ENCODE data around the gene SERTAD3. TPM values are rescaled to one million over a fixed set of nuclear protein-coding genes. Genes with fewer than 3 reads are reported as not detected.

Gene SERTAD3
- total and polyA plus RNA-seq, 10 of the 15 experiments (the other 5 are each of a cell fraction or from before 2014, with no cell fraction given), result 4.2 to 22.4 (median 13.7) TPM

GRCh38 chr19:40393894-40394815 lies 50.0 kb downstream of the SERTAD3 start:
- Histone ChIP-seq H3K9me3 (replicated peaks; ENCODE audit: control insufficient read depth, insufficient read depth, low read length) (no peaks in the 10 kb centered on the region), H2AFZ (ENCODE audit: control insufficient read depth, low read depth, low read length) (no peak overlapping the region), H3K4me2 (ENCODE audit: control insufficient read depth, insufficient read depth) (no peak overlapping the region), H3K27me3 (replicated peaks in 1 of 2; ENCODE audit: control insufficient read depth in 2 of 2, insufficient read depth in 2 of 2, low read length in 1 of 2) (no peaks in the 10 kb centered on the region), H3K4me3 (no peak overlapping the region), H3K9ac (ENCODE audit: control insufficient read depth, insufficient read depth, low read length) (no peak overlapping the region), H3K4me1 (ENCODE audit: control insufficient read depth, insufficient read depth, low read length) (peaks cover 5% of the 10 kb centered on the region), H3K79me2 (ENCODE audit: control insufficient read depth, insufficient read depth, low read length) (no peaks in the 10 kb centered on the region), H3K27ac (ENCODE audit: control insufficient read depth, insufficient read depth) (no peak overlapping the region), H3K36me3 (ENCODE audit: control insufficient read depth in 2 of 2, insufficient read depth in 2 of 2, low read length in 1 of 2) (no peaks in the 10 kb centered on the region), H4K20me1 (ENCODE audit: control insufficient read depth, insufficient read depth) (no peaks in the 10 kb centered on the region)
- no peak for TF ChIP-seq NFYA (IDR thresholded peaks at IDR 0.05; ENCODE audit: borderline replicate concordance, low read depth, low read length)
- no peak for TF ChIP-seq KLF5 (IDR thresholded peaks at IDR 0.05; ENCODE audit: partially characterized antibody)
- no peak for TF ChIP-seq TBL1XR1 (IDR thresholded peaks at IDR 0.05; ENCODE audit: low read depth, low read length)
- TF ChIP-seq SUPT20H (IDR thresholded peaks at IDR 0.05; ENCODE audit: borderline replicate concordance, control insufficient read depth, low read depth, low read length), result no peak
- no peak for TF ChIP-seq EZH2 (IDR thresholded peaks at IDR 0.05; ENCODE audit: borderline replicate concordance, control insufficient read depth, low read depth, low read length)
- no peak for TF ChIP-seq FOS (IDR thresholded peaks at IDR 0.05; ENCODE audit: borderline replicate concordance, extremely low read depth, insufficient read length)
- no peak for TF ChIP-seq JUNB (IDR thresholded peaks at IDR 0.05)
- no peak for TF ChIP-seq CHD1 (IDR thresholded peaks at IDR 0.05; ENCODE audit: low read depth, low read length)
- TF ChIP-seq SIX5 (IDR thresholded peaks at IDR 0.05; ENCODE audit: low read depth, low read length, severe bottlenecking), result no peak
- TF ChIP-seq IKZF1 (conservative IDR thresholded peaks at IDR 0.05), result no peak
- TF ChIP-seq PAX8 (IDR thresholded peaks at IDR 0.05), result no peak
- TF ChIP-seq YBX1 (IDR thresholded peaks at IDR 0.05), result no peak
- TF ChIP-seq NFXL1 (IDR thresholded peaks at IDR 0.05; ENCODE audit: borderline replicate concordance), result no peak
- no peak for TF ChIP-seq MTA2 (IDR thresholded peaks at IDR 0.05; ENCODE audit: low read depth)
- no peak for TF ChIP-seq EP300 (IDR thresholded peaks at IDR 0.05; ENCODE audit: borderline replicate concordance in 1 of 2, control insufficient read depth in 1 of 2, low read depth in 2 of 2, low read length in 2 of 2)
- TF ChIP-seq HDAC2 (IDR thresholded peaks at IDR 0.05), result no peak
- no peak for TF ChIP-seq TAF1 (IDR thresholded peaks at IDR 0.05; ENCODE audit: borderline replicate concordance, low read depth, low read length)
- no peak for TF ChIP-seq ZNF217 (IDR thresholded peaks at IDR 0.05)
- WGBS (ENCODE audit: insufficient coverage, insufficient replicate concordance, low lambda C conversion rate, missing lambda C conversion rate), result 61% methylated on average over 36 of the region's 41 CpGs
- no TSS peak for BruUV-seq (replicated peaks)
- intact Hi-C loops (cut with micrococcal nuclease; ENCODE audit: unreplicated experiment), result no loop called here
- in situ Hi-C loops (cut with MboI), result no loop called here
- ChIA-PET RAD21 (ENCODE audit: unreplicated experiment) (no interaction called here), POLR2A (no interaction called here), SMC1A (ENCODE audit: uncharacterized antibody, unreplicated experiment) (no interaction called here), CTCF (no interaction called here)
- FAIRE-seq, result no peak
- no peak for DNase-seq (ENCODE audit: low read depth, low spot score)
- ATAC-seq, result no peak

All from GM12878 (cell line).